Subcutaneous adipose tissue (tissue), 4 donors: ENCODE results near the gene OSBPL9. TPM values are rescaled to one million over a fixed set of nuclear protein-coding genes. Genes with fewer than 3 reads are reported as not detected.

Experiments used
- CTCF ChIP-seq: fragments of 450-650 bp; IDR thresholded peaks from one replicate; pipeline ENCODE4 v1.5.1; 2016; ENCODE audit warnings: low read depth, mild to moderate bottlenecking, control low read depth, antibody characterized with exemption, moderate library complexity
- total RNA-seq, 4 donors: library from RNA; depleted of rRNA; stranded (reverse); fragments of >200 nt; gene quantifications; one replicate each; pipeline ENCODE4 v1.1.0, GENCODE V29; 2016

The OSBPL9 gene
- total RNA-seq, 4 donors from 2014 or later, result 75.2 to 197 (median 96.6) TPM

GRCh38 chr1:51693419-51694155 lies 76.7 kb downstream of the OSBPL9 start:
- no peak for TF ChIP-seq CTCF

DNA sequence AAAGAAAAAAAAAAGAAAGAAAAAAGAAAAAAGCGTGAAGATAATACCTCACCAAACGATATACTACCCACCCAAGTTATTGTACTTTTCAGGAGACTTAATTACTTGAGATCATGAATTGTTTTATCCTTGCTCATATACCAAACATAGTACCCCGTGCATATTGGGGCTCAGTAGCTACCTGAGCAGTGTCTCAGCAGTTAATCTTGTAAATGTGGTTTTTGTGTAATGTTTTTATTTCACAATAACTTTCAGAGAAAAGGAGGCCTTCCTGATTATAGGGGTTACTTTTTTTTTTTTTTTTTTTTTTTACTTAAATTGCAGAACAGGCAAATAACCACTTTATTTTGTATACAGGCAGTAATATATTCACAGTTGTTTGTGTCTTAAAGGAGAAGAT lies 80.3 kb downstream of the OSBPL9 start:
- no peak for TF ChIP-seq CTCF

- TF ChIP-seq CTCF, result no peak
Observed at GRCh38 chr1:51699391-51699790, 82.5 kb downstream of the OSBPL9 start.

DNA sequence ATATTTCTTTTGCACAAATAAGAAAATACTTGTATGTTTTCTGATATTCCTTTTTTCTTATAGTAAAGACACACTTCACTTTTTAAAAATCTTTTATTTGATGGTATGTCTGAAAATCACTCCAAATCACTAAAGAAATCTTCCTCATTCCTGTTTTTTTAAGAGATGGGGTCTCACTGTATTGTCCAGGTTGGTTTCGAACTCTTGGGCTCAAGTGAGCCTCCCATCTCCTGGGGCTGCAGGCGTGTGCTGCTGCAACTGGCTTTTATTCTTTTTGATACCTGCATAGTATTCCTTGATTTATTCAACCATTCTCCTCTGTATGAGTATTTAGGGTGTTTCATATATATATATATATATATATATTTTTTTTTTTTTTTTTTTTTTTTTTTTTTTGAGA lies 88.1 kb downstream of the OSBPL9 start:
- no peak for TF ChIP-seq CTCF

DNA sequence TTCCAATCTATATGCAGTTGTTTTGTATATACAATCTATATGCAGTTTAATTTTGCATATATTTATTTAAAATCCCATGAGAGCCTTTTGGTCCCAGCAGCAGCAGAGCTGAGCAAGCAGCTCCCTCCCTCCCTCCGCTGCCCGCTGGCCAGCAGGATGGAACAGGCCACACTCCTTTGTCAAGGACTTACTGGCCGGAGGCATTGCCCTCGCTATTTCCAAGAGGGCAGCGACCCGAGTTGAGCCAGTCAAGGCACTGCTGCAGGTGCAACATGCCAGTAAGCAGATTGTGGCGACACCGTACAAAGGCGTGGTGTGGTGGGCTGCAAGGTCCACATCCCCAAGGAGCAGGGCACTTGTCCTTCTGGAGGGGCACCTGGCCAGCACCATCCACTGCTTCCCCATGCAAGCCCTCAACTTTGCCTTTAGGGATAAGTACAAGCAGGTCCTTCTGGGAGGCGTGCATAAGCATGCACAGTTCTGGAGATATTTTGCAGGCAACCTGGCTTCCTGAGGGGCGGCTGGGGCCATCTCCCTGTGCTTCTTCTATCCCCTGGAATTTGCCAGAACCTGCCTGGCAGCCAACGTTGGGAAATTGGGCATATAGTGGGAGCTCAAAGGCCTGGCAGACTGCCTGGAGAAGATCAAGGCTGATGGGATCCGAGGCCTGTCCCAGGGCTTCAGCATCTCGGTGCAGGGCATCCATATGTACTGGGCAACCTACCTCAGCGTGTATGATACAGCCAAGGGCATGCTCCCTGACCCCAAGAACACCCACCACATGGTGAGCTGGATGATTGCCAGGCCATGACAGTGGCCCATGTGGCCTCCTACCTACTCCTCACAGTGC lies 92.2 kb downstream of the OSBPL9 start:
- no peak for TF ChIP-seq CTCF

DNA sequence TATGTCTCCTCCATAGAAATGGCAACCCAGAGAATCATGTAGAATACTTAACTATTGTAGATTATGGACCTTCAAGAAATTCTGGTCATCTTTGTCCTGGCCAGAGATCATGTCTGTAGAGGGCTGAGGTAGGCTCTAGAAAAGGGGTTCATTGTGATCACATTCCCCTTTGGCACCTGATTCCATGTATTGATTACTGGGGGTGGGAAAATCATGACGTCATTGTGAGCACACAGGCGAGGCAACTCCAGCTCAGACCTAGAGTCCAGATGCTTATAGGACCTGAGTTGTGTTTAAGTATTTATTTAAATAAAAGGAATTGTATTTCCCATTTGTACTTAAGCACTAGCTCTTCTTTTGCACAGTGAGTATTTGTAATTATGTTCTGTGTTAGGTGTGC lies 93.1 kb downstream of the OSBPL9 start:
- TF ChIP-seq CTCF, result no peak

GRCh38 chr1:51712590-51712989 lies 95.7 kb downstream of the OSBPL9 start:
- no peak for TF ChIP-seq CTCF
